H9 (cell line): ENCODE data around the gene KIF6. TPM values are rescaled to one million over a fixed set of nuclear protein-coding genes. Genes with fewer than 3 reads are reported as not detected.

Experiments
- DNase-seq: peaks from one replicate; pipeline ENCODE4 v3.0.0-alpha.2; 2017
- H2AFZ ChIP-seq: one replicate; pipeline ENCODE4 v1.6.1; 2013; ENCODE audit warnings: mild to moderate bottlenecking, low read length, control low read depth, moderate library complexity
- H2AK5ac ChIP-seq: 2 replicates; pipeline ENCODE4 v1.6.1; 2013; ENCODE audit warnings: low read length, control low read depth, mixed read lengths; ENCODE audit not compliant: insufficient read length
- H2BK120ac ChIP-seq: one replicate; pipeline ENCODE4 v1.6.1; 2013; ENCODE audit warnings: low read depth, mild to moderate bottlenecking, low read length, control low read depth, inconsistent platforms; ENCODE audit not compliant: poor library complexity, severe bottlenecking
- H2BK12ac ChIP-seq: 2 replicates; pipeline ENCODE4 v1.6.1; 2013; ENCODE audit warnings: low read length, control low read depth, mixed read lengths, low read depth; ENCODE audit not compliant: insufficient read length
- H2BK15ac ChIP-seq: 2 replicates; pipeline ENCODE4 v1.6.1; 2013; ENCODE audit warnings: low read depth, low read length, control low read depth
- H2BK20ac ChIP-seq: one replicate; pipeline ENCODE4 v1.6.1; 2013; ENCODE audit warnings: low read depth, mild to moderate bottlenecking, low read length, control low read depth, inconsistent platforms; ENCODE audit not compliant: poor library complexity, severe bottlenecking
- H2BK5ac ChIP-seq: 2 replicates; pipeline ENCODE4 v1.6.1; 2013; ENCODE audit warnings: low read length, control low read depth, mixed read lengths; ENCODE audit not compliant: insufficient read length
- H3K14ac ChIP-seq: 2 replicates; pipeline ENCODE4 v1.6.1; 2013; ENCODE audit warnings: low read length, control low read depth; ENCODE audit not compliant: insufficient read depth
- H3K18ac ChIP-seq: 2 replicates; pipeline ENCODE4 v1.6.1; 2013; ENCODE audit warnings: low read depth, mild to moderate bottlenecking, mixed read lengths, low read length, control low read depth; ENCODE audit not compliant: insufficient read length
- H3K23ac ChIP-seq: 2 replicates; pipeline ENCODE4 v1.6.1; 2013; ENCODE audit warnings: low read length, control low read depth, mixed read lengths, low read depth; ENCODE audit not compliant: insufficient read length
- H3K23me2 ChIP-seq: 2 replicates; pipeline ENCODE4 v1.6.1; 2013; ENCODE audit warnings: low read depth, mild to moderate bottlenecking, mixed read lengths, low read length, control low read depth; ENCODE audit not compliant: insufficient read length, poor library complexity, severe bottlenecking
- H3K27ac ChIP-seq: 2 replicates; pipeline ENCODE4 v1.5.1; 2013; ENCODE audit warnings: low read length, control low read depth, mixed read lengths, low read depth; ENCODE audit not compliant: insufficient read length
- H3K27me3 ChIP-seq: 2 replicates; pipeline ENCODE4 v1.6.1; 2013; ENCODE audit warnings: low read length, control low read depth, inconsistent platforms; ENCODE audit not compliant: insufficient read depth
- H3K4ac ChIP-seq: 2 replicates; pipeline ENCODE4 v1.6.1; 2013; ENCODE audit warnings: low read depth, mild to moderate bottlenecking, control low read depth, inconsistent platforms, low read length, moderate library complexity
- H3K4me1 ChIP-seq: 2 replicates; pipeline ENCODE4 v1.6.1; 2013; ENCODE audit warnings: low read length, control low read depth, inconsistent platforms; ENCODE audit not compliant: insufficient read depth
- H3K4me2 ChIP-seq: 2 replicates; pipeline ENCODE4 v1.6.1; 2013; ENCODE audit warnings: low read length, control low read depth, mixed read lengths; ENCODE audit not compliant: insufficient read length, insufficient read depth
- H3K56ac ChIP-seq: 2 replicates; pipeline ENCODE4 v1.6.1; 2013; ENCODE audit warnings: low read depth, mild to moderate bottlenecking, mixed read lengths, low read length, control low read depth; ENCODE audit not compliant: insufficient read length
- H3K79me1 ChIP-seq: 2 replicates; pipeline ENCODE4 v1.6.1; 2013; ENCODE audit warnings: low read depth, mild to moderate bottlenecking, moderate library complexity, low read length, control low read depth, inconsistent platforms; ENCODE audit not compliant: insufficient read depth, poor library complexity, severe bottlenecking
- H3K79me2 ChIP-seq: 2 replicates; pipeline ENCODE4 v1.6.1; 2013; ENCODE audit warnings: low read length, control low read depth, inconsistent platforms; ENCODE audit not compliant: insufficient read depth
- H3K9ac ChIP-seq: 2 replicates; pipeline ENCODE4 v1.6.1; 2013; ENCODE audit warnings: low read length, control low read depth, mixed read lengths; ENCODE audit not compliant: insufficient read length; ENCODE audit errors: extremely low read depth
- H3K9me3 ChIP-seq: one replicate; pipeline ENCODE4 v1.6.1; 2013; ENCODE audit warnings: low read depth, low read length, inconsistent platforms; ENCODE audit not compliant: control insufficient read depth
- H3T11ph ChIP-seq: one replicate; pipeline ENCODE4 v1.6.1; 2013; ENCODE audit warnings: mild to moderate bottlenecking, low read length, control low read depth, inconsistent platforms
- H4K20me1 ChIP-seq: one replicate; pipeline ENCODE4 v1.6.1; 2013; ENCODE audit not compliant: control insufficient read depth, insufficient read length, insufficient read depth
- H4K5ac ChIP-seq: 2 replicates; pipeline ENCODE4 v1.6.1; 2013; ENCODE audit warnings: low read depth, mild to moderate bottlenecking, mixed read lengths, low read length, control low read depth; ENCODE audit not compliant: insufficient read length
- H4K8ac ChIP-seq: replicated peaks from 2 replicates; pipeline ENCODE4 v1.6.1; 2013; ENCODE audit warnings: low read length, control low read depth, mixed read lengths, low read depth; ENCODE audit not compliant: insufficient read length
- H4K91ac ChIP-seq: 2 replicates; pipeline ENCODE4 v1.6.1; 2013; ENCODE audit warnings: low read depth, mild to moderate bottlenecking, moderate library complexity, mixed read lengths, low read length, control low read depth; ENCODE audit not compliant: insufficient read length
- H3K27ac Mint-ChIP-seq, 3 experiments: 2 replicates in 2 of 3; 3 replicates in 1 of 3; pipeline ENCODE4 v1.8.0; 2020 to 2021; ENCODE audit warnings: mixed read lengths in 3 of 3, mild to moderate bottlenecking in 1 of 3, moderate library complexity in 1 of 3
- H3K27me3 Mint-ChIP-seq: 2 replicates; pipeline ENCODE4 v1.8.0; 2021; ENCODE audit warnings: low read depth, mild to moderate bottlenecking, moderate library complexity, mixed read lengths
- H3K36me3 Mint-ChIP-seq, 3 experiments: 2 replicates in 2 of 3; 3 replicates in 1 of 3; pipeline ENCODE4 v1.8.0; 2020 to 2021; ENCODE audit warnings: low read depth in 3 of 3, mixed read lengths in 3 of 3; ENCODE audit not compliant: insufficient read depth in 1 of 3
- H3K4me1 Mint-ChIP-seq, 2 experiments: 2 replicates each; pipeline ENCODE4 v1.8.0; 2020; ENCODE audit warnings: mixed read lengths in 2 of 2
- H3K4me3 Mint-ChIP-seq, 2 experiments: 2 replicates in 1 of 2; 3 replicates in 1 of 2; pipeline ENCODE4 v1.8.0; 2020 to 2021; ENCODE audit warnings: mild to moderate bottlenecking in 2 of 2, mixed read lengths in 2 of 2, moderate library complexity in 1 of 2
- H3K9me3 Mint-ChIP-seq, 2 experiments: 2 replicates in 1 of 2; 3 replicates in 1 of 2; pipeline ENCODE4 v1.8.0; 2020; ENCODE audit warnings: mild to moderate bottlenecking in 2 of 2, mixed read lengths in 2 of 2, moderate library complexity in 1 of 2
- CTCF ChIP-seq: fragments of 200-600 bp; sonication (generic); conservative IDR thresholded peaks from 3 replicates; pipeline ENCODE4 v1.8.0; 2021; ENCODE audit warnings: antibody characterized with exemption, mild to moderate bottlenecking
- WGBS: extraction: QIAGEN DNeasy Blood & Tissue Kit; methylation state at CpG from one replicate; pipeline ENCODE4 v1.1.7; 2013; ENCODE audit warnings: missing lambda C conversion rate, low lambda C conversion rate, mixed read lengths; ENCODE audit not compliant: insufficient read length; ENCODE audit errors: extremely low coverage; 5-methylcytosine and 5-hydroxymethylcytosine counted together
- total RNA-seq: library from RNA; stranded (reverse); gene quantifications from 2 replicates; pipeline ENCODE4 v1.2.1, GENCODE V29; 2021

The KIF6 gene
- total RNA-seq, 1 experiment from 2014 or later = 0.63 TPM

- no peak overlapping the region for H2BK120ac ChIP-seq
- TF ChIP-seq CTCF = no peak
- no peak overlapping the region for H2AK5ac ChIP-seq
- no peak overlapping the region for H3K4ac ChIP-seq
- H3K23me2 ChIP-seq = no peaks in the 10 kb centered on the region
- no peak overlapping the region for H2BK12ac ChIP-seq
- no peaks in the 10 kb centered on the region for H3K27me3 ChIP-seq
- H3K36me3 Mint-ChIP-seq = peaks cover 0 to 5% (median 0%) of the 10 kb centered on the region in 3 experiments; a peak in 2 of 7 replicates
- H3K4me2 ChIP-seq = no peak overlapping the region
- H4K5ac ChIP-seq = no peak overlapping the region
- H3K9me3 ChIP-seq = no peaks in the 10 kb centered on the region
- no peaks in the 10 kb centered on the region; the same call in 1 of the 2 replicates for H3K4me1 ChIP-seq
- H3K4me1 Mint-ChIP-seq = peaks cover 34 to 40% of the 10 kb centered on the region in 2 experiments
- H3K79me2 ChIP-seq = no peaks in the 10 kb centered on the region
- no peak overlapping the region for H3K4me3 Mint-ChIP-seq
- no peak overlapping the region for H3K27ac ChIP-seq
- H2BK20ac ChIP-seq = no peak overlapping the region
- no peak overlapping the region for H2BK15ac ChIP-seq
- peaks cover 0 to 4% of the 10 kb centered on the region in 2 experiments; a peak in 3 of 5 replicates for H3K9me3 Mint-ChIP-seq
- no peaks in the 10 kb centered on the region for H4K20me1 ChIP-seq
- WGBS = no CpG with 5 or more reads among the region's 14 CpGs
- no peak overlapping the region; the same call in 1 of the 2 replicates for H3K14ac ChIP-seq
- H3K56ac ChIP-seq = no peak overlapping the region
- no peak overlapping the region for H3K18ac ChIP-seq
- 0 out of 7 replicates have a peak overlapping the region, but pooled peaks of 1 of the 3 experiments have one; percentile 21 for H3K27ac Mint-ChIP-seq
- no peak overlapping the region for H3T11ph ChIP-seq
- no peak overlapping the region for H2AFZ ChIP-seq
- DNase-seq = no peak
- H3K79me1 ChIP-seq = no peaks in the 10 kb centered on the region
- no peak overlapping the region for H4K8ac ChIP-seq
- peaks cover 3% of the 10 kb centered on the region for H3K27me3 Mint-ChIP-seq
- H3K23ac ChIP-seq = no peak overlapping the region
- no peak overlapping the region for H2BK5ac ChIP-seq
- no peak overlapping the region for H3K9ac ChIP-seq
- no peak overlapping the region for H4K91ac ChIP-seq
Observed at GRCh38 chr6:39342692-39343395, 382.4 kb downstream of the KIF6 start.
